ENCODE results near the gene STING1. TPM values are rescaled to one million over a fixed set of nuclear protein-coding genes. Genes with fewer than 3 reads are reported as not detected.
"Not testable (repeated sequence)": the region's sequence is repeated elsewhere in the genome, so short reads cannot be mapped to it uniquely, and the experiment has no call there.

STING1 gene
- total RNA-seq, 1 experiment from 2014 or later, result 1.6 TPM

DNA sequence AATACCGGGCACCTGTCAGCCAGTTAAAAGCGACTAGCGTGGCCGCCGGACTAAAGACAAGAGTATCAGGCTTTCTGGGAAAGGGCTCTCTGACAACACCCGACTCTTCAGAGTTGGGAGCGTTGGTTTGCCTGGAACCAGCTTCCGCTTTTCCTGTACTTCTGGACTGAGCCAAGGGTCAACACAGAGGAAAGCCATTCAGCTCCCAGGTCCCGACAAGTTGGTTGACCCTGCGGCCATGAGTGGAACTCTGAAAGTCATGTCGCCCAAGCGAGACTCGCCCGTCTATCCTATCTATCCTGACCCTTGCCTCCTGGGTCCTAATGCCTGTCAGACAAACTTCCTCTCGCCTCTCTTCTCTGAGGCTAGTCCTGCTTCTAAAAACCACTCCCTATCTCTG, 21.3 kb upstream of the STING1 start:
- not testable (repeated sequence) for DNase-seq (ENCODE audit: extremely low read depth, low read depth)

DNA sequence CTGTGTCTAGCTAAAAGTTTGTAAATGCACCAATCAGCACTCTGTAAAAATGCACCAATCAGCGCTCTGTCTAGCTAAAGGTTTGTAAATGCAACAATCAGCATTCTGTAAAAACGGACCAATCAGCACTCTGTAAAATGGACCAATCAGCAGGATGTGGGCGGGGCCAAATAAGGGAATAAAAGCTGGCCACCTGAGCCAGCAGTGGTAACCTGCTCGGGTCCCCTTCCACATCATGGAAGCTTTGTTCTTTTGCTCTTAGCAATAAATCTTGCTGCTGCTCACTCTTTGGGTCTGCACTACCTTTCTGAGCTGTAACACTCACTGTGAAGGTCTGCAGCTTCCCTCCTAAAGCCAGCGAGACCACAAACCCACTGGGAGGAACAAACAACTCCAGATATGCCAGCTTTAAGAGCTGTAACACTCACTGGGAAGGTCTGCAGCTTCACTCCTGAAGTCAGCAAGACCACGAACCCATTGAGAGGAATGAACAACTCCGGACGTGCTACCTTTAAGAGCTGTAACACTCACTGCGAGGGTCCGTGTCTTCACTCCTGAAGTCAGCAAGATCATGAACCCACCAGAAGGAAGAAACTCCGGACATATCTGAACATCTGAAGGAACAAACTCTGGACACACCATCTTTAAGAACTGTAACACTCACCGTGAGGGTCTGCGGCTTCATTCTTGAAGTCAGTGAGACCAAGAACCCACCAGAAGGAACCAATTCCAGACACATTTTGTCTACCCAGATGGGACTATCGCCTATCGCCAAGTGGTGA, 20.7 kb upstream of the STING1 start:
- DNase-seq (ENCODE audit: extremely low read depth, low read depth), result not testable (repeated sequence)

DNA sequence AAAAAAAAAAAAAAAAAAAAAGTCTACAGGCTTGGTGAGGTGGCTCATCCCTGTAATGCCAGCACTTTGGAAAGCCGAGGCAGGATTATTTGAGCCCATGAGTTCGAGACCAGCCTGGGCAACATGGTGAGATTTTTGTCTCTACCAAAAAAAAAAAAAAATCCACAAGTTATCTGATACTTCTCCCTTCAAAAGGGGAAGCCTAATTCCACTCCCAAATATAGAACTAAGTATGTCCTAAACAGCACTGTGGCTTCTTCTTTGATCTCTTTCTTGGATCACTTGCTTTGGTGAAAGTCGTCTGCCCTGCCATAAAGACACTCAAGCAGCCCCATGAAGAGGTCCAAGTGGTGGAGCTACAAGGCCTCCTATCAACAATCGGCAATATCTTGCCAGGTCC, 18.8 kb upstream of the STING1 start:
- no peak for DNase-seq (ENCODE audit: extremely low read depth, low read depth)

DNA sequence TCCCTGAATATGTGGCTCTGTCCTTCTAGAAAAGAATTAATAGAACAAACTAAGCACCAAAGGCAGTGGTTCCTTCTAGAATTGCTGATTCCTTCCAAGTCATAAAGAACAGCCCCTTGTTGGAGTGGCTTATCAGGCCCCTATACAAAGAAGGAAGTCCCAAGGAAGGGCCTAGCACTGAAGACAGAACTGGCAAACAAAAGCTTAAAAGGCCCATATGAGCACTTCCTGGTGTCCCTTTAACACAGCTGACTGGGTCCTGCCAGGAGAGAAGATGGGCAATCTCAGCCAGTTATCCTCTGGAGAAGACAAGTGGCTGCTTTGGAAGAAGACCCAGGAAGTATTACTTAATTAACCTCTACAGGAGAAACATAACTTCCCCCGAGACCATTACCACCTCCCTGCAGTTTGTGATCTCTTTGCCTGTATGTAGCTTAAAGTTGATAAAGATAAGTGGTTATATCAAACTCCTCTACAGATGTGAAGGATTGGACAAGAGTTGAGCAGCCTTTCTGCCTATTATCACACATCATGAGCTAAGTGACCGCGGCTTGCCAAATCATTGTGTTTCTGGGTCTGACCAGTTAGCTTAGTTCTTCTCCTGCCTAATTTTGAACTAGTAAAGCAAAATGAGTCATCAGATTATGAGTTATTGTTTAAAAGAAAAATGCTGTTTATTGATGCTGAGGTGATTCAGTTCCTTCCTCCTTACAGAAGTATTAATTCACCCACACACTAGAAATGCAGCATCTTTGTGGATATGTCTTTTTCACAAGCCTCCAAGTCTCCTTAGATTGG, 13.3 kb upstream of the STING1 start:
- no peak for DNase-seq (ENCODE audit: extremely low read depth, low read depth)

DNA sequence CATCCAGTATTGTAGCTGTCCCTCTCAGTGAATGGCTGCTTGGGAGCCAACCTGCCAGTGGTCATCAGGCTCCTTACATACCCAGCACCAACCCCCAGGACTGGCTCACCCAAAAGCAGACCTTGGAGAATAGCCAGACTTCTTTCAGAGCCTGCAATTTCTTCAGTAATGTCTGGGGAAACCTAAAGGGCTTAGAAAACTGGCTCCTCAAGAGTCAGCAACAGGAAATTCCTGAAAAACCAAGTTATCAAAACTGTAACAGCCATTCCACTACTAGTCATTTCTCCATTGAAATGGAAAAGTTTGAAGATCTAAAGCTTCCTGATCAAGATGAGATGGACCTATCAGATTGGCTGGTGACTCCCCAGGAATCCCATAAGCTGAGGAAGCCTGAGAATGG, 12.3 kb upstream of the STING1 start:
- DNase-seq (ENCODE audit: extremely low read depth, low read depth), result no peak

DNA sequence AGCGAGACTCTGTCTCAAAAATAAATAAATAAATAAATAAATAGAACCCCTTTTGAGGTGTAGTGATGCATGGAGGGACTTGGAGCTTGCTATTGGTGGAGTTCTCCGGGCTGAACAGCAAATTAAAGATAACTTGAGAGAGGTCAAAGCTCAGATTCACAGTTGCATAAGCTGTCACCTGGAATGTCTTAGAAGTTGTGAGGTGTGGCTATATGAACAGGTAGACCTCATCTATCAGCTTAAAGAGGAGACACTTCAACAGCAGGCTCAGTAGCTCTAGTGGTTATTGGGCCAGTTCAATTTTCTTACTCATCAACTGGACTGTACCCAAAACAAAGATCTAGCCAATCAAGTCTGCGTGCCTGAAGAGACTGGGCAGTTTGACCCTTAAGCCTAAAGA, 11.7 kb upstream of the STING1 start:
- DNase-seq (ENCODE audit: extremely low read depth, low read depth), result no peak

DNA sequence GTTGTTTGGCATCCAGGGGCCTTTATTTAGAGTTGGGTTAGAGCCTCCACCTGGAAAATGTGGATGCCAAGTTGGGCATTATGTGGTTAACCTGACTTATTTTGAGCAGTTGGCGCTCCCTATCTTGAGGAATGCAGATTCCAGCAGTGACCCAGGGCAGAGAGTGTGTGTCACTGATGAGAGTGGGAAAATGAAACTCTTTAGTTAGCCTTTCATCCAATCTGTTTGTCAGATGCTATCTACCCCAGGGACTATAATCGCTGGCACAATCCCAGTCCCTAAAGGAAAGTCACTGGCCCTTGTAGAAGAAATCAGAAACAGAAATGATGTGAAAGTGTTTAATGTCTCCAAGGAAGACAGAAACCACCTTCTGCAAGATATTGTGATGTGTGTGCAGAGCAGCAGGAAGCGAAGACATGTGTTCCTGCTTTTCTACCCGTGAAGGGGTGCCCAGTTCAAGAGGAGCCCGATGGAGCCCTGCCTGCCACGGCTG, 10.2 kb upstream of the STING1 start:
- DNase-seq (ENCODE audit: extremely low read depth, low read depth), result no peak

DNA sequence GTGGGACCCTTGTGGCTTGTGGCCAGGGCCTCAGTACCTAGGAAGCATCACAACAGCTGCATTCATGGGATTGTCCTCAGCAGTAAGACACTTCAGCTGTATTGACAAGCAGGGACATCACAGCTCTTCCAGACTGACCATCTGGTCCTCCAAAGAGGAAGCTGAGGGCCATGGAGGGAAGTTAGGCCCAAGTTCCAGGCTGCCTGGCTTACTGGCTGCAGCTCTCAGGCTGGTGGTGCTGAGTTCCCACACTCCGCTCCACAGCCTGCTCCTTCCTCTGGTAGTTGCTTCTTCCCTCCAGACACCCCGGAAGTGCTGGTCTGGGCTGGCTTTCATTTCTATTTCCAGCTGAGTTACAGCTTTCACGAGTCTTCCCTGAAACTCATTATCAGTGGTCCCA, 5.7 kb upstream of the STING1 start:
- no peak for DNase-seq (ENCODE audit: extremely low read depth, low read depth)

DNA sequence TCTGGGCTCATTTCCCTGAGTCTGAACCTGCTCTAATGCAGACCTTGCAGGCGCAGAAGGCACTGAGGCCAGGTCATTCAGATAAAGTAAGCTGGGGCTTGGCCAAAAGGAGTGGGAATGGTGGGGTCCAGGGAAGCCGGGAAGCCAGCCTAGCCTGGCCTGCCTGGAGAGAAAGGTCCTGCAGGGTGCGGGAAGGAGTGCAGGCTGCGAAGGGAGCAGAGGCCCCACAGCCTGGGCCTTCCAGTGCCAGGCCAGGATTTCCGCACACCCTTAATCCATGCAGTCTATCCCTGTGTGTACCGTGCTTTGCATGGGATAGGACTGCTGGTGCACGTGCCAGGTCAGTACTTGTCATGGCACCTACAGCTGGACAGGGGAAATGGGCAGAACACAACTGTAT, 3.6 kb upstream of the STING1 start:
- no peak for DNase-seq (ENCODE audit: extremely low read depth, low read depth)

DNA sequence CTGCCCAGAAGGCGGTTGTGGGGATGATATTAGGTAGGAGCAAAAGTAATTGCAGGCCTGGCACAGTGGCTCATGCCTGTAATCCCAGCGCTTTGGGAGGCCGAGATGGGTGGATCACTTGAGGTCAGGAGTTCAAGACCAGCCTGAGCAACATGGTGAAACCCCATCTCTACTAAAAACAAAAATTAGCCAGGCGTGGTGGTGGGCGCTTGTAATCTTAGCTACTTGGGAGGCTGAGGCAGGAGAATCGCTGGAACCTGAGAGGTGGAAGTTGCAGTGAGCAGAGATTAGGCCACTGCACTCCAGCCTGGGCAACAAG, 291 bp upstream of the STING1 start:
- DNase-seq (ENCODE audit: extremely low read depth, low read depth), result not testable (repeated sequence)

DNA sequence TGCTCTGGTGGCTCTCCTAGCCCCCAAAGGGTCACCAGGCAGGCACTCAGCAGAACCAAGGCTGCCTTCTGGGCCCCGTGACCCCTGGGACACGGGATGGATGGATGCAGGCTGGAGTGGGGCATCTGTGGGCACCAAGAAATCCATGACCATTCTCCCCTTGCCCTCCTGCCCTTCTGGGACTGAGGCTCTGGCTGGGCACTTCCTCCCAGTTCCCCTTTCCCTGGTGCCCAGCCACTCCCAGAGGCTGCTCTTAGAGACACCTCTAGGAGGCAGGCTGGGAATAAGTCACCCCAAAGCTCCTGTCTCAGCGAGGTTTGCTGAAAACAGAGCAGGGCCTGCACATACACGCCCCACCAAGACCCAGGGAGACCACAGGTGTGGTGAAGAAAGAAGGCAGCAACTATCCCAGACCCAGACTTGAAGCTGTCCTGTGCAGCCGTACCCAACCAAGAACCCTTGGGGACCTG, 943 bp downstream of the STING1 start:
- no peak for DNase-seq (ENCODE audit: extremely low read depth, low read depth)

DNA sequence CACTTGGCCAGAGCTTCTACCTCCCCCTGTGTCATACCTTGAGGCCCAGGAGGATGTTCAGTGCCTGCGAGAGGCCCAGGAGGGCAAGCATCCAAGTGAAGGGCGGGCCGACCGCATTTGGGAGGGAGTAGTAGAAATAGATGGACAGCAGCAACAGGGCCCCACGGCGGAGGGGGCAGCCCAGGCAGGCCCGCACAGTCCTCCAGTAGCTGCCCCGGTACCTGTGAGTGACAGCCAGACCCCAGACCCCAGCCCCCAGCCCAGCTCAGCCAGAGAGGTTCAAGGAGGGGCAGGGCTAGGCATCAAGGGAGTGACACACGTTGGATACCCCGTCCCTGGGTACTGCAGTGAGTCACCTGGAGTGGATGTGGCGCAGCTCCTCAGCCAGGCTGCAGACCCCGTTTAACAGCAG, 1.4 kb downstream of the STING1 start:
- no peak for DNase-seq (ENCODE audit: extremely low read depth, low read depth)

DNA sequence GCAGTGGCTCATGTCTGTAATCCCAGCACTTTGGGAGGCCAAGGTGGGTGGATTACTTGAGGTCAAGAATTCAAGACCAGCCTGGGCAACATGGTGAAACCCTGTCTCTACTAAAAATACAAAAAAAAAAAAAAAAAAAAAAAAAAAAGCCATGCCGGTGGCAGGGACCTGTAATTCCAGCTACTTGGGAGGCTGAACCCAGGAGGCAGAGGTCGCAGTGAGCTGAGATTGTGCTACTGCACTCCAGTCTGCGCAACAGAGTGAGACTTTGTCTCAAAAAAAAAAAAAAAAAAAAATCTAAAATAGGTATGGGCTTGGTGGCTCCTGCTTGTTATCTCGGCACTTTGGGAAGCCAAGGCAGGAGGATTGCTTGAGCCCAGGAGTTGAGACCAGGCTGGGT, 2.8 kb downstream of the STING1 start:
- not testable (repeated sequence) for DNase-seq (ENCODE audit: extremely low read depth, low read depth)

DNA sequence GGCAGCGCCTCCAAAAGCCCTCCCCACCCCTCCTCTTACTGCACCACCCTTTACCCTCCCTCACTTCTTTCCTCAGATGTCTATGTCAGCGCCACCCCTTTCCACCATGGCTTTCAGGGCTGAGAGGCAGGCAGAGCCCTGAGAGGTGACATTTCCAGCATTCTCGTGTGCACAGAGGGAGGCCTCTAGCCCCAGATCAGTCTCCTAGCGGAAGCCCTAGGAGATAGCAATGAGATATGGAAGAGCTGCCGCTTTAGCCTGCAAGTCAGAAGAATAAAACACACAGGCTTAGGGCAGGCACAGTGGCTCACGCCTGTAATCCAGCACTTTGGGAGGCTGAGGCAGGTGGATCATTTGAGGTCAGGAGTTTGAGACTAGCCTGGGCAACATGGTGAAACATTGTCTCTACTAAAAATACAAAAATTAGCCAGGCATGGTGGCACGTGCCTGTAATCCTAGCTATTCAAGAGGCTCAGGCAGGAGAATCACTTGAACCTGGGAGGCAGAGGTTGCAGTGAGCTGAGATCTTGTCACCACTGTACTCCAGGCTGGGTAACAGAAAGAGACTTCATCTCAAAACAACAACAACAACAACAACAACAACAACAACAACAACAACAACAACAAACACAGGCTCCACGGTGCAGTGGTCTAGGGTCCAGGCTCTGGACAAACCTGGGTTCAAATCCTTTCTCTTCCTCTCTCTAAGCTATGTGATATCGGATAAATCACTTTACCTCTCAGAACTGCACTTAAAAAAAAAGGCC, 3.7 kb downstream of the STING1 start:
- DNase-seq (ENCODE audit: extremely low read depth, low read depth), result not testable (repeated sequence)

DNA sequence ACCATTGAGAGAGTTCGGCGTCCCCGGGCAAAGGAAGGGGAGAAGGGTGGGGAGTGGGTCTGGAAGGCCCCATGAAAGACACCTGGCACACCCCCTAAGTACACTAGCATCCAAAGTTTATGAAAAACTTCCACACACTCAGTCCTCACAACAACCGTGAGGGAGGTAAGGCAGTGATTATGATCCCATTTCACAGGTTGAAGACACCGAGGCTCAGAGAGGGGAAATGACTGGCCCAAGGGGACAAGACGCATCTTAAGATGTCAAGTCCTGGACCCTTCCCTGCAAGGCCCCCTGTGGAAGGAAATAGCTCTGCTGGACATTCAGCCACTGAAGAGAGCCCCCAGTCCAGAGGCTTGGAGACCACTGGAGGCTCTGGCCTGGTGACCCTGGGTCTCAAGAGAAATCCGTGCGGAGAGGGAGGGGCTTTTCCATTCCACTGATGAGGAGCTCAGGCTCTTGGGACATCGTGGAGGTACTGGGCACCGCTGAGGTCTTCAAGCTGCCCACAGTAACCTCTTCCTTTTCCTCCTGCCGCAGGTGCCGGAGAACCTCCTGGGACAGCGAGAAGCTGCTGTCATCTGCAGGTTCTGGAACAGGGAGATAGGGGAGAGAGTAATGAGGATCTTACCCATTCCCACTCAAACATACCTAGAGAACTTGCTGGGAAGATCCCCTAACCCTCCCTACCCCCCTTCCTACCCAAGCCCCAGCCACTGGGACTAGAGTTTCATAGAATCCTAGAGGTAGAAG, 6.5 kb downstream of the STING1 start:
- no peak for DNase-seq (ENCODE audit: extremely low read depth, low read depth)

DNA sequence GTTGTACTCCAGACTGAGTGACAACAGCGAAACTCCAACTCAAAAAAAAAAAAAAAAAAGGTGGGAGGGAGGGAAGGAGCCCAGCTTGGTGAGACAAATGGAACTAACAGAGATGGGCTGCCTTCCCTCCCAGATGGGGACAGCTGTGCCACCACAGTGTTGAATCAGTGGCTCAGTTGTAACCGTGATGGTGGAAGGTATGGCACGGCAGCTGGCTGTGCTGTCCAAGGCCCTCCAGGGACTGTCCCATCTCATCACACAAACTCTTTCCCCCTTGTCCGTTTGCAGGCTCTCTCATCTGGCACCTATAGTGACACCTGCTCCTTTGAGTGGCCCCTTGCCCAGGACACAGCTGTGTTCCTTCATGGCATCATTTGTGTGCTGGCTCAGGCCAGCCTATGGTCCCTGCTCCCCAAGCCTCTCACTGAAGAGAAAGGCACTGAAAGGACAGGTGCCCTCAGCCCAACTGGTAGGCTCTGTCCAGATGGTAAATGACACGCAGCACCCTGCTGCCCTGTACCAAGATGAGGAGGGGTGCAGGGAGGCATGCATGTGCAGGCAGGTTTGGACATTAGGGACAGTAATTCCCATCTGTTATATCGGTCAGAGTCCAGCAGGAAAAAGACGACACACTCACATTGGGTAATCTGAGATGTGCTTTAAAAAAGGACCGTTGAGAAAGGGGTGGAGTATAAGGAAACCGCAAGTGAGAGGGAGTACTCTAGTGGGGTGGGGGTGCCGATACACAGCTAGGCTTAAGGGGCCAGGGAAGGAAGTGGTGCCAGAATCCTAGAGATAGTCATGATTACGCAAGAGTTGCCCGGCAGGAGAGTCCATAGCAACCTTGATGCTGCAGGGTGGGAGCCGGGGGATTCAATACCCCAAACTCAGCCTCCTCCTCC, 7.4 kb downstream of the STING1 start:
- no peak for DNase-seq (ENCODE audit: extremely low read depth, low read depth)

DNA sequence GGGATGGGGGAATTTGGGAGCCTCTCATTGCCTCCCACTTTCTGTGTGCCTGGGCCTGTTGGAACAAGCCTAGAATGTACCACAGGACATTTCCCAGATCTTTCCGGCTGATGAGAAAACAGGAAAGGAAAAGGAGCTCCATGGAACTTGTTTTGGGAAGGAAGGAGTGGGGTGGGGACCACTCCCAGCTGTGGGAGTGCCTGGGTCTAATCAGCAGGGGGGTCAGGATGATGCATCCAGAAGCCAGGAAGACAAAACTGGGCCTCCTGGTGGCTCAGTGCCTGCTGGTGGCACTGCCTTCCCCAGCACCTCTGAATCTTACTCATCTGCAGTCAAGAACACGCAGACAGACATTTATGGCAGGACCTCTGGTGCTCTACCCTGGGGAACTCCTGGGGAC, 9.0 kb downstream of the STING1 start:
- DNase-seq (ENCODE audit: extremely low read depth, low read depth), result no peak

DNA sequence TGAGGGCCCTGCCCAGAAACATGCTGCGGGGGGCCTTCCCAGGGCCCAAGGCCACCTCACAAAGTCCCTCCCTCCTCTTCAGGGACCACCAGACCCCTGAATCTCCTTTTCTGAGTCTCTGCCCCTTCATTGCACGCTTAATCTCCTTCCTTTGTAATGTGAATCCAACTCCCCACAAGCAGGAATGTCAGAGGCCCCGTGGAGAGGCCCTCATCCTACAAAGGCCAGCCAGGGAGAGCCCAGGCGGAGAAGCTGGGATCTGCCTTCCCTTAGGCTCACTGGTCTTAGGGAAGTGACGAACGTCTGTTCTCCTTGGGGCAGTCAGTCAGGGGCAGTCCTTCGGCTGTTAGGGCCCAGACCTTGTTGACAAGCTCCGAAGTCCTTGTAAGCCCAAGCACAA, 9.5 kb downstream of the STING1 start:
- DNase-seq (ENCODE audit: extremely low read depth, low read depth), result no peak

DNA sequence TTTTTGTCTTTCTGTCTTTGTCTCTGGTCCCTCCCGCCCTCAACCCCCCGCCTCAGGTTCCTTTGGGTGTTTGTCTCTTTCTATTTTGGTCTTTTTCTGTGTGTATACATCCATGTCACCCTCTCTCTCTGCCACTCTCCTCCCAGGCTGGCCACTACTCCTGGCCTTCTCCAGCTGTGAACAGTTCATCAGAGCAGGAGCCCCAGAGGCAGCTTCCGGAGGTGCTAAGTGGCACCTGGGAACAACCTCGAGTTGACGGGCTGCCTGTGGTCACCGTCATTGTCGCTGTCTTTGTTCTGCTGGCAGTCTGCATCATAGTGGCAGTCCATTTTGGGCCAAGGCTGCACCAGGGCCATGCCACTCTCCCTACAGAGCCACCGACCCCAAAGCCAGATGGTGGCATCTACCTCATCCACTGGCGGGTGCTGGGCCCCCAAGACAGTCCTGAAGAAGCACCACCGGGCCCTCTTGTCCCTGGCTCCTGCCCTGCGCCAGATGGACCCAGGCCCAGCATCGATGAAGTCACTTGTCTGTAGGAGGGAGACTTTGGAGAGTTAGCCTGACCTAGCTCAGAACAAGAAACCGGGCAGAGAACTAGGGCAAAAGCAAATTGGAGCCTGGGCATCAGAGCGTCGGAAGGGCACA, 10.1 kb downstream of the STING1 start:
- DNase-seq (ENCODE audit: extremely low read depth, low read depth), result no peak
